Hepatocyte (in vitro differentiated cells): ENCODE data around the gene RNF149. TPM values are rescaled to one million over a fixed set of nuclear protein-coding genes. Genes with fewer than 3 reads are reported as not detected.
"Not testable (repeated sequence)": the region's sequence is repeated elsewhere in the genome, so short reads cannot be mapped to it uniquely, and the experiment has no call there.

Experiments
- DNase-seq: peaks from one replicate; pipeline ENCODE4 v3.0.0-alpha.2; 2016; ENCODE audit warnings: low spot score
- H2AFZ ChIP-seq: fragments of 200-600 bp; sonication (generic); 2 replicates; pipeline ENCODE4 v1.6.0; 2016; ENCODE audit warnings: antibody characterized with exemption, mild to moderate bottlenecking
- H3K27ac ChIP-seq: fragments of 200-600 bp; sonication (generic); 2 replicates; pipeline ENCODE4 v1.5.1; 2016; ENCODE audit warnings: mild to moderate bottlenecking
- H3K27me3 ChIP-seq: fragments of 200-600 bp; sonication (generic); 2 replicates; pipeline ENCODE4 v1.6.1; 2016
- H3K36me3 ChIP-seq: fragments of 200-600 bp; sonication (generic); replicated peaks from 2 replicates; pipeline ENCODE4 v1.5.1; 2016; ENCODE audit warnings: low read depth; ENCODE audit not compliant: insufficient read depth
- H3K4me1 ChIP-seq: fragments of 200-600 bp; sonication (generic); 2 replicates; pipeline ENCODE4 v1.5.1; 2016; ENCODE audit warnings: mild to moderate bottlenecking, moderate library complexity; ENCODE audit not compliant: insufficient read depth
- H3K4me2 ChIP-seq: fragments of 200-600 bp; sonication (generic); 2 replicates; pipeline ENCODE4 v1.6.0; 2016
- H3K4me3 ChIP-seq: fragments of 200-600 bp; sonication (generic); 2 replicates; pipeline ENCODE4 v1.5.1; 2016; ENCODE audit warnings: mild to moderate bottlenecking
- H3K79me2 ChIP-seq: fragments of 200-600 bp; sonication (generic); 2 replicates; pipeline ENCODE4 v1.6.0; 2017; ENCODE audit warnings: mild to moderate bottlenecking
- H3K9me2 ChIP-seq: fragments of 200-600 bp; sonication (generic); replicated peaks from 2 replicates; pipeline ENCODE4 v1.6.0; 2017; ENCODE audit warnings: mild to moderate bottlenecking; ENCODE audit not compliant: insufficient read depth
- H3K9me3 ChIP-seq: fragments of 200-600 bp; sonication (generic); 2 replicates; pipeline ENCODE4 v1.5.1; 2016; ENCODE audit warnings: low read depth, mild to moderate bottlenecking
- H4K20me1 ChIP-seq: fragments of 200-600 bp; sonication (generic); 2 replicates; pipeline ENCODE4 v1.6.0; 2016; ENCODE audit warnings: mild to moderate bottlenecking; ENCODE audit not compliant: insufficient read depth, poor library complexity, severe bottlenecking
- EZH2 ChIP-seq: fragments of 200-600 bp; sonication (generic); IDR thresholded peaks from 2 replicates; pipeline ENCODE4 v1.6.1; 2016; ENCODE audit warnings: antibody characterized with exemption, mild to moderate bottlenecking, borderline replicate concordance
- EZH2phosphoT487 ChIP-seq: fragments of 200-600 bp; sonication (generic); IDR thresholded peaks from one replicate; pipeline ENCODE4 v1.6.1; 2018; ENCODE audit warnings: antibody characterized with exemption, mild to moderate bottlenecking, low read depth, moderate library complexity; ENCODE audit not compliant: unreplicated experiment, severe bottlenecking
- WGBS: methylation state at CpG from one replicate; pipeline ENCODE4 v1.1.6; 2016; ENCODE audit warnings: low lambda C conversion rate; ENCODE audit errors: missing lambda C conversion rate; 5-methylcytosine and 5-hydroxymethylcytosine counted together
- polyA plus RNA-seq: library from polyadenylated mRNA; unstranded; fragments of >200 nt; fragmentation: Nextera tagmentation; extraction: Ambion mirVana; gene quantifications from 2 replicates; pipeline ENCODE4 v1.2.1, GENCODE V29; 2016
- total RNA-seq: library from RNA; depleted of rRNA; stranded (reverse); fragments of >200 nt; gene quantifications from 2 replicates; pipeline ENCODE4 v1.2.3, GENCODE V29; 2014
- TF ChIP-seq, protein P1 (sequence below): fragments of 200-600 bp; sonication (generic); IDR thresholded peaks from 2 replicates; pipeline ENCODE4 v1.5.1; 2016; ENCODE audit warnings: antibody characterized with exemption, mild to moderate bottlenecking; ENCODE audit not compliant: poor library complexity

The RNF149 gene
- total and polyA plus RNA-seq, 2 experiments from 2014 or later: 60.7 to 64.6 TPM

DNA sequence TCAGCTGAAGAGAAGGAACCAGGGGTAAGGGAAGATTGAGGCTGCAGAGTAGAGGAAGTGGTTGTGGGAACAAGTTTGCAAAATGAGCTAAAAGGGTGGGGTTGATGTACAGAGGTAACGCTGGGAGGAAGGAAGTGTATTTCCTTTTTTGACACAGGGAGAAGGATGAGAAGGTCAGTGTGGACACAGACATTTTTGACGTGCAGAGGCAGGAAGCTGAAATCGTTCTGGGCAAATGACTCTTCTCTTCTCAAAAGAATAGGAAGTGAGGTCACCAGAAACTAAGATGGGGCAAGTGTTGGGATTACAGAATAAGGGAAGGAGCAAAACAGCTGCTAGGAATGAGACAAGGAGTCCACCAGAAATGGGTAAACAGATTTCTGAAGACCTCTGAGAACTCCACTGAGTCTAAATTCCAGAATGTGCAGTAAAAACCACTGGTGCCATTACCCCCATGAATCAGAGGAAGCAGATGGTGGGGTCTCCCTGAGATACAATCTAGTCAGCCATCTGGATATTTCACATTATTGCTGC, 20.0 kb upstream of the RNF149 start:
- DNase-seq: no peak
- no peaks in the 10 kb centered on the region for H3K9me3 ChIP-seq
- no peaks in the 10 kb centered on the region for H3K27me3 ChIP-seq
- no peaks in the 10 kb centered on the region for H3K79me2 ChIP-seq
- no peak overlapping the region for H2AFZ ChIP-seq
- H3K4me2 ChIP-seq: peak overlapping the region; percentile 27
- H3K36me3 ChIP-seq: no peaks in the 10 kb centered on the region
- 78% methylated on average over 3 of the region's 3 CpGs for WGBS
- no peaks in the 10 kb centered on the region for H3K9me2 ChIP-seq
- no peak overlapping the region for H3K4me3 ChIP-seq
- H3K4me1 ChIP-seq: peaks cover 12% of the 10 kb centered on the region
- H4K20me1 ChIP-seq: no peaks in the 10 kb centered on the region
- no peak for TF ChIP-seq EZH2
- TF ChIP-seq, protein P1, sequence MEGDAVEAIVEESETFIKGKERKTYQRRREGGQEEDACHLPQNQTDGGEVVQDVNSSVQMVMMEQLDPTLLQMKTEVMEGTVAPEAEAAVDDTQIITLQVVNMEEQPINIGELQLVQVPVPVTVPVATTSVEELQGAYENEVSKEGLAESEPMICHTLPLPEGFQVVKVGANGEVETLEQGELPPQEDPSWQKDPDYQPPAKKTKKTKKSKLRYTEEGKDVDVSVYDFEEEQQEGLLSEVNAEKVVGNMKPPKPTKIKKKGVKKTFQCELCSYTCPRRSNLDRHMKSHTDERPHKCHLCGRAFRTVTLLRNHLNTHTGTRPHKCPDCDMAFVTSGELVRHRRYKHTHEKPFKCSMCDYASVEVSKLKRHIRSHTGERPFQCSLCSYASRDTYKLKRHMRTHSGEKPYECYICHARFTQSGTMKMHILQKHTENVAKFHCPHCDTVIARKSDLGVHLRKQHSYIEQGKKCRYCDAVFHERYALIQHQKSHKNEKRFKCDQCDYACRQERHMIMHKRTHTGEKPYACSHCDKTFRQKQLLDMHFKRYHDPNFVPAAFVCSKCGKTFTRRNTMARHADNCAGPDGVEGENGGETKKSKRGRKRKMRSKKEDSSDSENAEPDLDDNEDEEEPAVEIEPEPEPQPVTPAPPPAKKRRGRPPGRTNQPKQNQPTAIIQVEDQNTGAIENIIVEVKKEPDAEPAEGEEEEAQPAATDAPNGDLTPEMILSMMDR: no peak
- TF ChIP-seq EZH2phosphoT487: no peak
- H3K27ac ChIP-seq: peak overlapping the region; percentile 67

DNA sequence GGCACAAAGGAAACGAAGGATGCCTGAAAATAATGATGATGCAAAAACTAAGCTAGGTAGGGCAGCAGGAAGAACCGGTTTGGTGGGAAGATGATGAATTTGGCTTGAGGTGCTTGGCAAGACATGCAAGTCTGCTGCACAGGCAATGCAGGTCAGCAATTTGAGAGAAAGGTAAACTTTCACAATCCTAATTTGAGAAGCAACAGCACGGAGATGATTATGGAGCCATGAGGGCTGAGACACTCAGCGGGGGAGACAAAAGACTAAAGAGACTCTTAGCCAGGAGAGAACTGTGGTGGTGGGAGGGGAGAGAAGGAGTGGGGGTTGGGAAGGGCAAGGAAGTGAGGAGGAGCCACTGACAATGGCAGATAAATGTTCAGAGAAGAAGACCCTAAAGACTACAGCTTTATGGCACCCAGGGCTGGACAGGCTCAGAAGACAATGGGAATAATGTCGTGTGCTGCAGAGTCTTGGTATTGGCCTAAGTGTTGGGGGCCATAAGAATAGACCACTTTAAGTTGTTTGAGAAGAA, 19.4 kb upstream of the RNF149 start:
- peak; percentile 42 for DNase-seq
- 53% methylated on average over 5 of the region's 5 CpGs for WGBS
- Histone ChIP-seq H4K20me1 (no peaks in the 10 kb centered on the region), H3K36me3 (no peaks in the 10 kb centered on the region), H3K4me1 (peaks cover 12% of the 10 kb centered on the region), H3K4me3 (no peak overlapping the region), H3K9me3 (no peaks in the 10 kb centered on the region), H3K9me2 (no peaks in the 10 kb centered on the region), H3K79me2 (no peaks in the 10 kb centered on the region), H2AFZ (no peak overlapping the region), H3K27ac (peak overlapping the region; percentile 67), H3K27me3 (no peaks in the 10 kb centered on the region), H3K4me2 (peak overlapping the region; percentile 27)
- TF ChIP-seq, protein P1: no peak
- TF ChIP-seq EZH2phosphoT487: no peak
- no peak for TF ChIP-seq EZH2

- Histone ChIP-seq H3K27me3 (no peaks in the 10 kb centered on the region), H3K4me2 (no peak overlapping the region), H3K79me2 (no peaks in the 10 kb centered on the region), H2AFZ (no peak overlapping the region), H3K4me3 (no peak overlapping the region), H3K4me1 (peaks cover 8% of the 10 kb centered on the region), H3K9me2 (no peaks in the 10 kb centered on the region), H3K27ac (no peak overlapping the region), H4K20me1 (no peaks in the 10 kb centered on the region), H3K36me3 (no peaks in the 10 kb centered on the region), H3K9me3 (no peaks in the 10 kb centered on the region)
- 96% methylated on average over 1 of the region's 1 CpG for WGBS
- no peak for TF ChIP-seq EZH2phosphoT487
- DNase-seq: no peak
These were observed 16.9 kb upstream of the RNF149 start for GRCh38 chr2:101325425-101325824.

DNA sequence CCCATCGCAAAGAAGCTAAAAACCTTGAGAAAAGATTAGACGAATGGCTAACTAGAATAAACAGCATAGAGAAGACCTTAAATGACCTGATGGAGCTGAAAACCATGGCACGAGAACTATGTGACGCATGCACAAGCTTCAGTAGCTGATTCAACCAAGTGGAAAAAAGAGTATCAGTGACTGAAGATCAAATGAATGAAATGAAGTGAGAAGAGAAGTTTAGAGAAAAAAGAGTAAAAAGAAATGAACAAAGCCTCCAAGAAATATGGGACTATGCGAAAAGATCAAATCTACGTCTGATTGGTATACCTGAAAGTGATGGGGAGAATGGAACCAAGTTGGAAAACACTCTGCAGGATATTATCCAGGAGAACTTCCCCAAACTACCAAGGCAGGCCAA, 8.1 kb upstream of the RNF149 start:
- H3K4me3 ChIP-seq: not testable (repeated sequence)
- 94% methylated on average over 6 of the region's 6 CpGs for WGBS

More for the DNA sequence above, 8.1 kb upstream of the RNF149 start:
- not testable (repeated sequence) for H3K4me2 ChIP-seq, H3K9me2 ChIP-seq, H3K79me2 ChIP-seq, H3K9me3 ChIP-seq, H3K36me3 ChIP-seq, DNase-seq, H2AFZ ChIP-seq, H3K27ac ChIP-seq, H3K27me3 ChIP-seq, H3K4me1 ChIP-seq, H4K20me1 ChIP-seq
